Adrenal gland (tissue), 5 donors: ENCODE data around the gene CASP9.
"Not testable (repeated sequence)": the region's sequence is repeated elsewhere in the genome, so short reads cannot be mapped to it uniquely, and the experiment has no call there.

Experiments
- POLR2A ChIP-seq, 2 donors: fragments of 450-650 bp; IDR thresholded peaks; one replicate each; pipeline ENCODE4 v1.6.1; 2017; ENCODE audit warnings: antibody characterized with exemption in 2 of 2, mild to moderate bottlenecking in 2 of 2, moderate library complexity in 1 of 2
- TF ChIP-seq, protein P1 (sequence below), 6 experiments: fragments of 450-650 bp in 4 of 6; fragments of 200-600 bp in 2 of 6; sonication (generic) in 1 of 6; IDR thresholded peaks; 1 replicate in 5 of 6; 2 replicates in 1 of 6; pipeline versions ENCODE4 v1.5.1 to v1.8.0; 2016 to 2021; ENCODE audit warnings: antibody characterized with exemption in 6 of 6, mild to moderate bottlenecking in 2 of 6, moderate library complexity in 1 of 6
- donor health status: DM: no; HTN: no; CAD: no.

DNA sequence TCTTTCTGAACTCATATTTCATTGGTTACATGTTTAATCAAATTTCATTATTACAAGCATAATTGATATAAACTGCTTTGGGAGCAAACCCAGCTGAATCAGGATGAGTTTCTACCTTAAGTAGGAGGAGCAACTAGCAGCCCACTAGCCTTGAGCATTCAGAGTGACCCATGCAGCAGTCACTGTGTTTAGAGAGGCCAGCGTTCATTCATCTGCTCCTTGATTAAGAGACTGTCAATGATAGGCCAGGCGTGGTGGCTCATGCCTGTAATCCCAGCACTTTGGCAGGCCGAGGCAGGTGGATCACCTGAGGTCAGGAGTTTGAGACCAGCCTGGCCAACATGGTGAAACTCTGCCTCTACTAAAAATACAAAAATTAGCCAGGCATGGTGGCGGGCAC is 65.6 kb downstream of the CASP9 start:
- TF ChIP-seq POLR2A (IDR thresholded peaks at IDR 0.05), result not testable (repeated sequence)
- TF ChIP-seq, protein P1, sequence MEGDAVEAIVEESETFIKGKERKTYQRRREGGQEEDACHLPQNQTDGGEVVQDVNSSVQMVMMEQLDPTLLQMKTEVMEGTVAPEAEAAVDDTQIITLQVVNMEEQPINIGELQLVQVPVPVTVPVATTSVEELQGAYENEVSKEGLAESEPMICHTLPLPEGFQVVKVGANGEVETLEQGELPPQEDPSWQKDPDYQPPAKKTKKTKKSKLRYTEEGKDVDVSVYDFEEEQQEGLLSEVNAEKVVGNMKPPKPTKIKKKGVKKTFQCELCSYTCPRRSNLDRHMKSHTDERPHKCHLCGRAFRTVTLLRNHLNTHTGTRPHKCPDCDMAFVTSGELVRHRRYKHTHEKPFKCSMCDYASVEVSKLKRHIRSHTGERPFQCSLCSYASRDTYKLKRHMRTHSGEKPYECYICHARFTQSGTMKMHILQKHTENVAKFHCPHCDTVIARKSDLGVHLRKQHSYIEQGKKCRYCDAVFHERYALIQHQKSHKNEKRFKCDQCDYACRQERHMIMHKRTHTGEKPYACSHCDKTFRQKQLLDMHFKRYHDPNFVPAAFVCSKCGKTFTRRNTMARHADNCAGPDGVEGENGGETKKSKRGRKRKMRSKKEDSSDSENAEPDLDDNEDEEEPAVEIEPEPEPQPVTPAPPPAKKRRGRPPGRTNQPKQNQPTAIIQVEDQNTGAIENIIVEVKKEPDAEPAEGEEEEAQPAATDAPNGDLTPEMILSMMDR (IDR thresholded peaks at IDR 0.05), result not testable (repeated sequence)
